K562 (cell line): ENCODE measurements around the gene PCDH12. TPM values are rescaled to one million over a fixed set of nuclear protein-coding genes. Genes with fewer than 3 reads are reported as not detected.

Experiments
- BHLHE40 ChIP-seq: IDR thresholded peaks from 2 replicates; pipeline ENCODE4 v1.6.1; 2011; ENCODE audit warnings: low read length, improper control_type of control experiment
- BMI1 ChIP-seq: fragments of 150-350 bp; IDR thresholded peaks from 2 replicates; pipeline ENCODE4 v1.6.1; 2014; ENCODE audit warnings: low read length
- EP300 ChIP-seq: IDR thresholded peaks from 2 replicates; pipeline ENCODE4 v1.6.1; 2012; ENCODE audit warnings: low read length, improper control_type of control experiment
- EWSR1 ChIP-seq: fragments of 450-650 bp; IDR thresholded peaks from 2 replicates; pipeline ENCODE4 v1.6.1; 2018; ENCODE audit warnings: borderline replicate concordance, mild to moderate bottlenecking, low read depth, moderate library complexity; ENCODE audit not compliant: partially characterized antibody
- FOXA3 ChIP-seq, 2 experiments: fragments of 450-650 bp in 1 of 2; sonication (generic) in 1 of 2; formaldehyde crosslinking; IDR thresholded peaks in 1 of 2; conservative IDR thresholded peaks in 1 of 2; 2 replicates each; pipeline versions ENCODE4 v1.4.0 to v1.8.0; 2020 to 2022; ENCODE audit warnings: mild to moderate bottlenecking in 2 of 2, missing genetic modification reagents in 1 of 2
- KAT8 ChIP-seq: fragments of 450-650 bp; IDR thresholded peaks from 2 replicates; pipeline ENCODE4 v1.6.1; 2016; ENCODE audit warnings: low read depth, mild to moderate bottlenecking
- PHF8 ChIP-seq: fragments of 200-600 bp; sonication (generic); IDR thresholded peaks from 2 replicates; pipeline ENCODE4 v1.6.1; 2012; ENCODE audit warnings: mixed run types, mild to moderate bottlenecking, inconsistent platforms, low read length, moderate library complexity, borderline replicate concordance
- POLR2AphosphoS2 ChIP-seq: IDR thresholded peaks from 2 replicates; pipeline ENCODE4 v1.6.1; 2012; ENCODE audit warnings: low read length, improper control_type of control experiment
- RBBP5 ChIP-seq: fragments of 200-600 bp; sonication (generic); IDR thresholded peaks from 2 replicates; pipeline ENCODE4 v1.6.1; 2012; ENCODE audit warnings: borderline replicate concordance, mild to moderate bottlenecking, low read length, control low read depth, inconsistent platforms; ENCODE audit not compliant: insufficient read depth, poor library complexity, severe bottlenecking
- SIN3B ChIP-seq: fragments of 450-650 bp; IDR thresholded peaks from 2 replicates; pipeline ENCODE4 v1.6.1; 2017; ENCODE audit warnings: low read depth, mild to moderate bottlenecking, moderate library complexity
- SRSF3 ChIP-seq: fragments of 200-400 bp; formaldehyde crosslinking; IDR thresholded peaks from 2 replicates; pipeline ENCODE4 v1.6.1; 2016; ENCODE audit warnings: mild to moderate bottlenecking, low read length, moderate library complexity; ENCODE audit not compliant: insufficient read depth
- ZNF407 ChIP-seq: fragments of 450-650 bp; IDR thresholded peaks from 2 replicates; pipeline ENCODE4 v1.6.1; 2016; ENCODE audit warnings: low read depth
- polyA plus RNA-seq, 8 experiments: library from polyadenylated mRNA; depleted of rRNA in 4 of 8; stranded (reverse) in 5 of 8; unstranded in 3 of 8; fragments of >200 nt; fragmentation: Nextera tagmentation in 2 of 8; fragmentation: Illumina TruSeq in 1 of 8; extraction: Ambion mirVana in 2 of 8; extraction: Trizol in 1 of 8; gene quantifications; 2 replicates each; pipeline versions ENCODE4 v1.2.1 to v1.2.3, GENCODE V29; 2011 to 2014; ENCODE audit warnings: inconsistent platforms in 1 of 8, missing spikeins in 1 of 8
- total RNA-seq, 7 experiments: library from RNA; depleted of rRNA in 6 of 7; stranded (reverse); fragments of >200 nt in 6 of 7; fragmentation: Illumina TruSeq in 2 of 7; extraction: Trizol in 2 of 7; gene quantifications; 2 replicates each; pipeline versions ENCODE4 v1.2.1 to v1.2.3, GENCODE V29; 2011 to 2021; ENCODE audit warnings: low replicate concordance in 1 of 7
- TF ChIP-seq, protein P1 (sequence below): fragments of 200-800 bp; sonication (Bioruptor generic); IDR thresholded peaks from 2 replicates; pipeline ENCODE4 v1.6.1; 2017; ENCODE audit warnings: missing genetic modification characterization, missing compliant biosample characterization

The PCDH12 gene
- total and polyA plus RNA-seq, 9 of the 15 experiments (the other 6 are each of a cell fraction or from before 2014, with no cell fraction given): 0.01 to 0.04 (median 0.01) TPM; not detected in 4

DNA sequence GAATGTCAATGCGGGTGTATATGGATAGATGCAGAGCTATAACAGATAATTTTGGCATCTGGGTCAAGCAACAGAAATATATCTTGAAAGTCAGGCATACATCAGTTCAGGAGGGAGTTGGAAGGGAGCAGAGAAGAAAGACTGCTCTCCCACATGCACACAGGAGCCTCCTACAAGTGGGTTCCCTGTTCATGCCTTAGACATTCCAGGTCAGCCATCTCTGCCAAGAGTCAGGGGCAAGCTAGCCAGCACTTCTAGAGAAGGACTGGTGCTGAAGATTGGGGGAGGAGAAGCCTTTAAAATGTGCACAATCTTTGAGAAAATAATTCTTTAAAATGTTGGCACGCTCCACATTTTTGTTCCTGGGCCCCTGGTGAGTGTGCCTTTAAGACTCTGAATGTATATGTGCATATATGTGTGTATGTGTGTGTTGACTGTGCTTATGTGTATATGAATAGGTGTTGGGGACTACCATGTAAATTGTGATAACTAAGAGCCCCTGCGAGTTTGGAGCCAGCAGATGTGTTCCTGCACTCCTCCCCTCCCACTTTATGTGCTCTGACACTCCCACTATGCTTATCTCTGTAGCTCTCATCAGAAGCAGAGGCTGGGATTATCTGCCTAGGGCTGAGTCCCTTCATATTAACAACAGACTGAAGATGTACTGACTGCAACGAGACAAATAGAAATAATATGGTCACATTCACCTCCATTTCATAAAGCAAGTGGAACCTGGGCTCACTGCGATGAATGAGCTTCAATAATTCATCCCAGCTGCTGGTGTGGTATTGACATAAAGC is 55.8 kb downstream of the PCDH12 start (continued):
- TF ChIP-seq ZNF407 (no peak), SRSF3 (no peak), SIN3B (no peak), KAT8 (no peak), PHF8 (no peak), EWSR1 (no peak), POLR2AphosphoS2 (no peak), RBBP5 (no peak), FOXA3 (CRISPR knock-in tag; conservative IDR thresholded peaks at IDR 0.05 in 1 of 2, IDR thresholded peaks at IDR 0.05 in 1 of 2) (peak in 1 of 2 experiments; percentile 34; a peak in 1 of 4 replicates), BHLHE40 (no peak), BMI1 (no peak), EP300 (peak; percentile 33; the same call in 1 of the 2 replicates)
- TF ChIP-seq, protein P1, sequence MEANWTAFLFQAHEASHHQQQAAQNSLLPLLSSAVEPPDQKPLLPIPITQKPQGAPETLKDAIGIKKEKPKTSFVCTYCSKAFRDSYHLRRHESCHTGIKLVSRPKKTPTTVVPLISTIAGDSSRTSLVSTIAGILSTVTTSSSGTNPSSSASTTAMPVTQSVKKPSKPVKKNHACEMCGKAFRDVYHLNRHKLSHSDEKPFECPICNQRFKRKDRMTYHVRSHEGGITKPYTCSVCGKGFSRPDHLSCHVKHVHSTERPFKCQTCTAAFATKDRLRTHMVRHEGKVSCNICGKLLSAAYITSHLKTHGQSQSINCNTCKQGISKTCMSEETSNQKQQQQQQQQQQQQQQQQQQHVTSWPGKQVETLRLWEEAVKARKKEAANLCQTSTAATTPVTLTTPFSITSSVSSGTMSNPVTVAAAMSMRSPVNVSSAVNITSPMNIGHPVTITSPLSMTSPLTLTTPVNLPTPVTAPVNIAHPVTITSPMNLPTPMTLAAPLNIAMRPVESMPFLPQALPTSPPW: peak; percentile 40; the same call in 1 of the 2 replicates
